Osteoblast (primary cell): ENCODE measurements around the gene SLC26A1. TPM values are rescaled to one million over a fixed set of nuclear protein-coding genes. Genes with fewer than 3 reads are reported as not detected.

Source experiments
- DNase-seq: peaks from one replicate; pipeline ENCODE4 v3.0.0; 2011; ENCODE audit warnings: low spot score, mixed read lengths; ENCODE audit not compliant: insufficient read length; ENCODE audit errors: missing footprints
- H2AFZ ChIP-seq: 2 replicates; pipeline ENCODE4 v1.6.0; 2011; ENCODE audit warnings: mild to moderate bottlenecking, low read length
- H3K27ac ChIP-seq: 2 replicates; pipeline ENCODE4 v1.5.1; 2011; ENCODE audit warnings: mild to moderate bottlenecking, low read depth, low read length, moderate library complexity
- H3K27me3 ChIP-seq: 2 replicates; pipeline ENCODE4 v1.6.0; 2012; ENCODE audit warnings: mild to moderate bottlenecking, control low read depth, inconsistent platforms, low read length, moderate library complexity; ENCODE audit not compliant: insufficient read depth
- H3K36me3 ChIP-seq: 2 replicates; pipeline ENCODE4 v1.5.1; 2011; ENCODE audit warnings: mild to moderate bottlenecking, low read length, control low read depth, moderate library complexity; ENCODE audit not compliant: insufficient read depth
- H3K4me1 ChIP-seq: 2 replicates; pipeline ENCODE4 v1.5.1; 2011; ENCODE audit warnings: mild to moderate bottlenecking, low read length, control low read depth, moderate library complexity; ENCODE audit not compliant: insufficient read depth
- H3K4me2 ChIP-seq: 2 replicates; pipeline ENCODE4 v1.6.0; 2011; ENCODE audit warnings: mild to moderate bottlenecking, low read length; ENCODE audit not compliant: insufficient read depth
- H3K4me3 ChIP-seq: fragments of 200-600 bp; sonication (generic); 3 replicates; pipeline ENCODE4 v1.5.1; 2012; ENCODE audit warnings: mild to moderate bottlenecking, low read length, inconsistent platforms; ENCODE audit not compliant: insufficient read depth
- H3K79me2 ChIP-seq: 2 replicates; pipeline ENCODE4 v1.6.0; 2012; ENCODE audit warnings: mild to moderate bottlenecking, low read length, control low read depth, inconsistent platforms; ENCODE audit not compliant: insufficient read depth
- H3K9me3 ChIP-seq: 2 replicates; pipeline ENCODE4 v1.5.1; 2011; ENCODE audit warnings: low read depth, low read length, control low read depth
- H4K20me1 ChIP-seq: 2 replicates; pipeline ENCODE4 v1.6.0; 2012; ENCODE audit warnings: mild to moderate bottlenecking, low read length, control low read depth; ENCODE audit not compliant: insufficient read depth
- CTCF ChIP-seq: IDR thresholded peaks from 2 replicates; pipeline ENCODE4 v1.5.1; 2011; ENCODE audit warnings: mild to moderate bottlenecking, low read depth, low read length, moderate library complexity; ENCODE audit errors: extremely low read depth
- total RNA-seq: library from RNA; depleted of rRNA; stranded (reverse); fragments of >200 nt; gene quantifications from 2 replicates; pipeline ENCODE4 v1.2.3, GENCODE V29; 2012

The SLC26A1 gene
- total RNA-seq, 1 donor: 0.36 TPM

GRCh38 chr4:1023895-1024740, 30.9 kb upstream of the SLC26A1 start:
- TF ChIP-seq CTCF: no peak
- Histone ChIP-seq H3K4me1 (no peaks in the 10 kb centered on the region), H4K20me1 (peaks cover 11% of the 10 kb centered on the region), H2AFZ (no peak overlapping the region), H3K79me2 (no peaks in the 10 kb centered on the region), H3K4me2 (no peak overlapping the region), H3K27ac (no peak overlapping the region), H3K27me3 (no peaks in the 10 kb centered on the region), H3K36me3 (peaks cover 8% of the 10 kb centered on the region), H3K9me3 (no peaks in the 10 kb centered on the region), H3K4me3 (no peak overlapping the region)
- no peak for DNase-seq

- H2AFZ ChIP-seq: no peak overlapping the region
- H3K4me2 ChIP-seq: no peak overlapping the region
- H3K27me3 ChIP-seq: no peaks in the 10 kb centered on the region
- no peak overlapping the region for H3K27ac ChIP-seq
- DNase-seq: no peak
- peaks cover 11% of the 10 kb centered on the region for H4K20me1 ChIP-seq
- peaks cover 8% of the 10 kb centered on the region for H3K36me3 ChIP-seq
- H3K4me1 ChIP-seq: no peaks in the 10 kb centered on the region
- H3K9me3 ChIP-seq: no peaks in the 10 kb centered on the region
- no peak for TF ChIP-seq CTCF
- no peaks in the 10 kb centered on the region for H3K79me2 ChIP-seq
- no peak overlapping the region for H3K4me3 ChIP-seq
Measured at GRCh38 chr4:1023075-1023640, 30.0 kb upstream of the SLC26A1 start.

GRCh38 chr4:1022739-1023066, 29.5 kb upstream of the SLC26A1 start:
- DNase-seq: no peak
- Histone ChIP-seq H4K20me1 (peaks cover 11% of the 10 kb centered on the region), H3K36me3 (peaks cover 8% of the 10 kb centered on the region), H3K27me3 (no peaks in the 10 kb centered on the region), H3K4me1 (no peaks in the 10 kb centered on the region), H3K4me3 (no peak overlapping the region), H3K79me2 (no peaks in the 10 kb centered on the region), H3K27ac (no peak overlapping the region), H3K9me3 (no peaks in the 10 kb centered on the region), H2AFZ (no peak overlapping the region), H3K4me2 (no peak overlapping the region)
- no peak for TF ChIP-seq CTCF

- Histone ChIP-seq H2AFZ (no peak overlapping the region), H3K4me3 (no peak overlapping the region), H3K4me2 (no peak overlapping the region), H3K27me3 (no peaks in the 10 kb centered on the region), H4K20me1 (peaks cover 11% of the 10 kb centered on the region), H3K27ac (no peak overlapping the region), H3K4me1 (no peaks in the 10 kb centered on the region), H3K36me3 (peaks cover 8% of the 10 kb centered on the region), H3K79me2 (no peaks in the 10 kb centered on the region), H3K9me3 (no peaks in the 10 kb centered on the region)
- DNase-seq: no peak
- no peak for TF ChIP-seq CTCF
Measured at GRCh38 chr4:1022051-1022738, 29.0 kb upstream of the SLC26A1 start.
